Testis (tissue), 3 donors: ENCODE measurements around the gene GPR161. TPM values are rescaled to one million over a fixed set of nuclear protein-coding genes. Genes with fewer than 3 reads are reported as not detected.

ENCODE experiments used
- DNase-seq: peaks from one replicate; pipeline ENCODE4 v3.0.0-alpha.2; 2019
- H3K27ac ChIP-seq, 2 donors: fragments of 200-600 bp; sonication (generic); one replicate each; pipeline ENCODE4 v1.5.1; 2019
- H3K27me3 ChIP-seq: fragments of 200-600 bp; sonication (generic); one replicate; pipeline ENCODE4 v1.5.1; 2019
- H3K36me3 ChIP-seq: fragments of 200-600 bp; sonication (generic); one replicate; pipeline ENCODE4 v1.5.1; 2017; ENCODE audit warnings: low read depth; ENCODE audit errors: missing control alignments
- H3K4me1 ChIP-seq: fragments of 200-600 bp; sonication (generic); one replicate; pipeline ENCODE4 v1.5.1; 2019
- H3K4me3 ChIP-seq, 2 donors: fragments of 200-600 bp; sonication (generic); one replicate each; pipeline ENCODE4 v1.5.1; 2017 to 2019
- H3K9me3 ChIP-seq: fragments of 200-600 bp; sonication (generic); one replicate; pipeline ENCODE4 v1.5.1; 2017
- POLR2A ChIP-seq: fragments of 450-650 bp; IDR thresholded peaks from one replicate; pipeline ENCODE4 v1.6.1; 2017; ENCODE audit warnings: antibody characterized with exemption, mild to moderate bottlenecking, moderate library complexity
- WGBS, 2 donors: methylation state at CpG; one replicate each; pipeline ENCODE4 v1.1.5; 2018; 5-methylcytosine and 5-hydroxymethylcytosine counted together
- intact Hi-C: fragments of 100-400 bp; cut with DNase I; formaldehyde crosslinking; loops from one replicate; pipeline ENCODE4 v1.15.1; 2023; ENCODE audit warnings: low total_unique reads
- polyA plus RNA-seq: library from polyadenylated mRNA; stranded (reverse); fragments of 350-450 nt; fragmentation: Illumina TruSeq; extraction: RNeasy Lipid Tissue Mini Kit (QIAGEN cat#74804); gene quantifications from one replicate; pipeline ENCODE4 v1.2.3, GENCODE V29; 2014; ENCODE audit warnings: low read depth, low replicate concordance; ENCODE audit not compliant: insufficient read depth
- total RNA-seq, 2 donors: library from RNA; depleted of rRNA; stranded (reverse); fragments of >200 nt; gene quantifications; one replicate each; pipeline ENCODE4 v1.2.3, GENCODE V29; 2016
- TF ChIP-seq, protein P1 (sequence below), 3 experiments: fragments of 450-650 bp in 2 of 3; fragments of 200-600 bp in 1 of 3; sonication (generic) in 1 of 3; IDR thresholded peaks; one replicate each; pipeline ENCODE4 v1.5.1; 2016 to 2019; ENCODE audit warnings: antibody characterized with exemption in 3 of 3, mild to moderate bottlenecking in 2 of 3, moderate library complexity in 1 of 3

The GPR161 gene
- total and polyA plus RNA-seq, 3 donors from 2014 or later: 3.7 to 6.7 (median 6.1) TPM

DNA sequence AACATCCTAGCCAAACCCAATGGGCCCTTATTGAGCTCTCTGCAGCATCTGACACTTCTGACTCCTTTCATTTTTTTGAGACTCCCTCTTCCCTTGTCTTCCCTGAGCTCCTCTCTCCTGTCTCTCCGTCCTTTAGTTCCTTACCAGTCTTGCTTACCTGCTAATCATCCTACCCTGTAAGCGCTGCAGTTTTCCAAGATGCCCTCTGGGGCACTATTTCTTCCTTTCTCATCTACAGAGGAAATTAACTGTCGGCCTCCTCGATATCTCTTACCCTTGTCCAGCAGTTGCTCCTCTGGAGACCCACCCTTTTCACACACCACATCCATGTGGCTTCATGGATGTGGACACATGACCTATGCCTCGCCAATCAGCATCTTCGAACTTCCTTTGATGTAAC, 6.8 kb downstream of the GPR161 start:
- Histone ChIP-seq H3K9me3 (no peaks in the 10 kb centered on the region), H3K4me3 (no peak overlapping the region), H3K27me3 (no peaks in the 10 kb centered on the region), H3K4me1 (no peaks in the 10 kb centered on the region), H3K27ac (no peak overlapping the region), H3K36me3 (no peaks in the 10 kb centered on the region)
- intact Hi-C loops: loop anchor here (10.0 kb wide), 1 partner anchor 45 kb away; no protein-coding TSS in a partner anchor
- no peak for DNase-seq
- WGBS, 2 donors: 93 to 94% methylated on average over 6 of the region's 6 CpGs
- TF ChIP-seq POLR2A: no peak
- TF ChIP-seq, protein P1, sequence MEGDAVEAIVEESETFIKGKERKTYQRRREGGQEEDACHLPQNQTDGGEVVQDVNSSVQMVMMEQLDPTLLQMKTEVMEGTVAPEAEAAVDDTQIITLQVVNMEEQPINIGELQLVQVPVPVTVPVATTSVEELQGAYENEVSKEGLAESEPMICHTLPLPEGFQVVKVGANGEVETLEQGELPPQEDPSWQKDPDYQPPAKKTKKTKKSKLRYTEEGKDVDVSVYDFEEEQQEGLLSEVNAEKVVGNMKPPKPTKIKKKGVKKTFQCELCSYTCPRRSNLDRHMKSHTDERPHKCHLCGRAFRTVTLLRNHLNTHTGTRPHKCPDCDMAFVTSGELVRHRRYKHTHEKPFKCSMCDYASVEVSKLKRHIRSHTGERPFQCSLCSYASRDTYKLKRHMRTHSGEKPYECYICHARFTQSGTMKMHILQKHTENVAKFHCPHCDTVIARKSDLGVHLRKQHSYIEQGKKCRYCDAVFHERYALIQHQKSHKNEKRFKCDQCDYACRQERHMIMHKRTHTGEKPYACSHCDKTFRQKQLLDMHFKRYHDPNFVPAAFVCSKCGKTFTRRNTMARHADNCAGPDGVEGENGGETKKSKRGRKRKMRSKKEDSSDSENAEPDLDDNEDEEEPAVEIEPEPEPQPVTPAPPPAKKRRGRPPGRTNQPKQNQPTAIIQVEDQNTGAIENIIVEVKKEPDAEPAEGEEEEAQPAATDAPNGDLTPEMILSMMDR (IDR thresholded peaks at IDR 0.05): no peak

GRCh38 chr1:168127503-168127902, 9.2 kb downstream of the GPR161 start:
- Histone ChIP-seq H3K9me3 (no peaks in the 10 kb centered on the region), H3K27me3 (no peaks in the 10 kb centered on the region), H3K27ac (no peak overlapping the region), H3K4me1 (no peaks in the 10 kb centered on the region), H3K4me3 (no peak overlapping the region), H3K36me3 (no peaks in the 10 kb centered on the region)
- TF ChIP-seq, protein P1 (IDR thresholded peaks at IDR 0.05): no peak
- no peak for TF ChIP-seq POLR2A
- intact Hi-C loops: no loop called here
- no peak for DNase-seq
- 89 to 94% methylated on average over 2 of the region's 2 CpGs for WGBS, 2 donors

DNA sequence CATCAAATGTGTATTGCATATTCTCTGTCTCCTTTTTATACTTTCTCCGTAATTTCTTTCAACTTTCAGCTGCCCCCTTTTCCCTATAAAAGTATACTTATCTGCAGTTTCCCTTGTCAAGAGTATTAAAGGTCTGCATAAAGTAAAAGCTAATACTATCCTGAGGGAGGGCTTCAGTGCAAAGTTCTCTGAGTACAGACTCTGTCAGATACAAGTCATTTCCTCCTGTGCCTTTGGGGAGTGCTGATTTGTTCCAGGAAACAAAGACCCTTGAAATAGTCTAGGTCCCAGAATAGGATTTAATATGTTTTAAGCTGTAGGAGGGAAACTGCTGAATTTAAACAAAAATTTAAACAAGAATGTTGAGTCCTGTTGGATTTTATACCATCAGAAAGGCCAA, 11.7 kb downstream of the GPR161 start:
- H3K27me3 ChIP-seq: no peaks in the 10 kb centered on the region
- H3K4me3 ChIP-seq: no peak overlapping the region
- TF ChIP-seq POLR2A: no peak
- TF ChIP-seq, protein P1 (IDR thresholded peaks at IDR 0.05): no peak
- H3K4me1 ChIP-seq: peaks cover 11% of the 10 kb centered on the region
- no peaks in the 10 kb centered on the region for H3K9me3 ChIP-seq
- H3K36me3 ChIP-seq: no peaks in the 10 kb centered on the region
- DNase-seq: no peak
- intact Hi-C loops: no loop called here
- 93 to 97% methylated on average over 1 of the region's 1 CpG for WGBS, 2 donors
- no peak overlapping the region for H3K27ac ChIP-seq

- DNase-seq: peak; percentile 84
- H3K4me3 ChIP-seq: no peak overlapping the region
- no peaks in the 10 kb centered on the region for H3K36me3 ChIP-seq
- TF ChIP-seq, protein P1 (IDR thresholded peaks at IDR 0.05): no peak
- TF ChIP-seq POLR2A: no peak
- peaks cover 11% of the 10 kb centered on the region for H3K4me1 ChIP-seq
- H3K27ac ChIP-seq: peak overlapping the region in 1 of 2 donors; percentile 18
- no peaks in the 10 kb centered on the region for H3K27me3 ChIP-seq
- intact Hi-C loops: no loop called here
- WGBS, 2 donors: 33 to 39% methylated on average over 7 of the region's 7 CpGs
- no peaks in the 10 kb centered on the region for H3K9me3 ChIP-seq
Observed at GRCh38 chr1:168121401-168122011, 15.2 kb downstream of the GPR161 start.

- intact Hi-C loops: no loop called here
Observed at GRCh38 chr1:168119750-168120149, 17.0 kb downstream of the GPR161 start.

More at GRCh38 chr1:168119750-168120149, 17.0 kb downstream of the GPR161 start:
- Histone ChIP-seq H3K36me3 (no peaks in the 10 kb centered on the region), H3K27me3 (no peaks in the 10 kb centered on the region), H3K4me1 (peaks cover 11% of the 10 kb centered on the region), H3K4me3 (no peak overlapping the region), H3K27ac (no peak overlapping the region), H3K9me3 (no peaks in the 10 kb centered on the region)
- TF ChIP-seq, protein P1 (IDR thresholded peaks at IDR 0.05): no peak
- no peak for TF ChIP-seq POLR2A
- no peak for DNase-seq
- WGBS, 2 donors: 96 to 97% methylated on average over 4 of the region's 4 CpGs
